Right lung (tissue), 5 donors: ENCODE results near the gene CDHR2. TPM values are rescaled to one million over a fixed set of nuclear protein-coding genes. Genes with fewer than 3 reads are reported as not detected.
"Not testable (repeated sequence)": the region's sequence is repeated elsewhere in the genome, so short reads cannot be mapped to it uniquely, and the experiment has no call there.

Experiments used
- DNase-seq, 2 donors: peaks; one replicate each; pipeline ENCODE4 v3.0.0-alpha.2; 2013
- polyA plus RNA-seq, 5 donors: library from polyadenylated mRNA; unstranded; fragments of 120-200 nt; gene quantifications; one replicate each; pipeline versions ENCODE4 v1.2.1 to v1.2.3, GENCODE V29; 2013; ENCODE audit warnings: inconsistent platforms in 1 of 5, low replicate concordance in 1 of 5; ENCODE audit not compliant: insufficient read length in 5 of 5, insufficient read depth in 1 of 5

Gene CDHR2
- polyA plus RNA-seq, 5 donors: 0.33 to 0.60 (median 0.40) TPM

GRCh38 chr5:176593273-176593869, 44.2 kb downstream of the CDHR2 start:
- DNase-seq: no peak

GRCh38 chr5:176594554-176594953, 45.4 kb downstream of the CDHR2 start:
- DNase-seq: no peak

- DNase-seq: no peak
Measured at GRCh38 chr5:176595386-176595943, 46.3 kb downstream of the CDHR2 start.

GRCh38 chr5:176596069-176596644, 47.0 kb downstream of the CDHR2 start:
- no peak for DNase-seq

- peak in 1 of 2 donors; percentile 35 for DNase-seq
Measured at GRCh38 chr5:176596689-176597416, 47.7 kb downstream of the CDHR2 start.

GRCh38 chr5:176597417-176598389, 48.6 kb downstream of the CDHR2 start:
- DNase-seq: no peak

- not testable (repeated sequence) for DNase-seq
Measured at GRCh38 chr5:176599749-176600430, 50.7 kb downstream of the CDHR2 start.

GRCh38 chr5:176601901-176602482, 52.9 kb downstream of the CDHR2 start:
- DNase-seq: no peak

GRCh38 chr5:176603091-176603490, 53.9 kb downstream of the CDHR2 start:
- DNase-seq: no peak

- DNase-seq: no peak
Measured at GRCh38 chr5:176606032-176606431, 56.9 kb downstream of the CDHR2 start.

- no peak for DNase-seq
Measured at GRCh38 chr5:176606875-176607274, 57.7 kb downstream of the CDHR2 start.

- no peak for DNase-seq
Measured at GRCh38 chr5:176608142-176608705, 59.1 kb downstream of the CDHR2 start.

- DNase-seq: no peak
Measured at GRCh38 chr5:176608937-176609723, 60.0 kb downstream of the CDHR2 start.

GRCh38 chr5:176609724-176610434, 60.7 kb downstream of the CDHR2 start, which contains the start of gene GPRIN1:
Gene GPRIN1 (minus strand): TSS chr5:176610156. CDS start chr5:176599834, 10,322 bp downstream.
- DNase-seq: peak in 1 of 2 donors; percentile 23

GRCh38 chr5:176610435-176610773, 61.3 kb downstream of the CDHR2 start:
- DNase-seq: no peak

GRCh38 chr5:176611435-176611834, 62.3 kb downstream of the CDHR2 start:
- DNase-seq: peak; percentile 67 to 75

GRCh38 chr5:176612008-176612407, 62.9 kb downstream of the CDHR2 start:
- DNase-seq: no peak

- no peak for DNase-seq
Measured at GRCh38 chr5:176612855-176613254, 63.7 kb downstream of the CDHR2 start.
